Brain microvascular endothelial cell (primary cell): Measurements from ENCODE around the gene AHDC1.
"Not testable (repeated sequence)": the region's sequence is repeated elsewhere in the genome, so short reads cannot be mapped to it uniquely, and the experiment has no call there.

Source experiments
- DNase-seq: peaks from one replicate; pipeline ENCODE4 v3.0.0-alpha.2; 2020
- H3K27ac ChIP-seq: fragments of 250-450 bp; sonication (Bioruptor Pico); 2 replicates; pipeline ENCODE4 v1.5.1; 2020; ENCODE audit warnings: mild to moderate bottlenecking, moderate library complexity
- H3K27me3 ChIP-seq: fragments of 250-450 bp; sonication (Bioruptor Pico); replicated peaks from 2 replicates; pipeline ENCODE4 v1.5.1; 2020; ENCODE audit warnings: mild to moderate bottlenecking
- H3K36me3 ChIP-seq: fragments of 250-450 bp; sonication (Bioruptor Pico); replicated peaks from 2 replicates; pipeline ENCODE4 v1.5.1; 2020; ENCODE audit warnings: mild to moderate bottlenecking
- H3K4me3 ChIP-seq: 2 replicates; pipeline ENCODE4 v1.5.1; 2011; ENCODE audit warnings: low read depth, mild to moderate bottlenecking, control low read depth, low read length, moderate library complexity
- CTCF ChIP-seq: IDR thresholded peaks from 2 replicates; pipeline ENCODE4 v1.5.1; 2011; ENCODE audit warnings: low read depth, mild to moderate bottlenecking, moderate library complexity, low read length, control low read depth, inconsistent platforms; ENCODE audit errors: missing control alignments
- in situ Hi-C: cut with HindIII; loops from 2 replicates; pipeline ENCODE4 v1.10.0; 2017; ENCODE audit warnings: low sequenced_read_pairs, low pct_ligation_motif_present

The AHDC1 gene

GRCh38 chr1:27630859-27631491 lies 27.0 kb upstream of the AHDC1 start:
- Histone ChIP-seq H3K27ac (no peak overlapping the region), H3K36me3 (no peaks in the 10 kb centered on the region), H3K4me3 (no peak overlapping the region), H3K27me3 (peaks cover 12% of the 10 kb centered on the region)
- in situ Hi-C loops = no loop called here
- TF ChIP-seq CTCF = no peak
- DNase-seq = no peak

DNA sequence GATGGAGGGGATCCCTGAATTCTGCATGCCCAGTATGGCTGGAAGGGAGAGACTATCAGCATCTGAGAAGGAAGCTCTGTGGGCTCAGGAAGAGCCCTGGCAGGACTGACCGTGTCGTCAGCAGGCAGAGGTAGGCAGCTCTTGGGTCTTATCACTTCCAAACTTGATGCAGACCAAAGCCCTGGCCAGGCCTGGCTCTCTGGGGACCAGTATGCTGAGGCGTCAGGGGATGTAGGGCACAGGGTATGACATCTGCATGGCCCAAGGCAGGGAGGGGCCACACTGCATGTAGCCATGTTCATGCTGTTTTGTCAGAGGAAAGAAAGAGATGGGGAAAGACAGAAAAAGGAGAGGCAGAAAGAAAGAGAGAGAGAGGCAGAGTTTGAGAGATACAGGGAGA lies 24.8 kb upstream of the AHDC1 start:
- no peaks in the 10 kb centered on the region for H3K27me3 ChIP-seq
- in situ Hi-C loops = no loop called here
- no peak for DNase-seq
- no peak overlapping the region for H3K27ac ChIP-seq
- no peak for TF ChIP-seq CTCF
- no peaks in the 10 kb centered on the region for H3K36me3 ChIP-seq
- H3K4me3 ChIP-seq = no peak overlapping the region

DNA sequence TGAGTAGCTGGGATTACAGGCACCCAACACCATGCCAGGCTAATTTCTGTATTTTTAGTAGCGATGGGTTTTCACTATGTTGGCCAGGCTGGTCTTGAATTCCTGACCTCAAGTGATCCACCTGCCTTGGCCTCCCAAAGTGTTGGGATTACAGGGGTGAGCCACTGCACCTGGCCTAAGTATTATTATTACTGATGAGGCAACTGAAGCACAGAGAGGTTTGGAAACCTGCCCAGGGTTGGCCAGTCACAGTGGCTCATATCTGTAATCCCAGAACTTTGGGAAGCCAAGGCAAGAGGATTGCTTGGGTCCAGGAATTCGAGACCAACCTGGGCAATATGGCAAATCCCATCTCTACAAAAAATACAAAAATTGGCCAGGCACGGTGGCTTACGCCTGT lies 23.8 kb upstream of the AHDC1 start:
- H3K4me3 ChIP-seq, in situ Hi-C loops, H3K27me3 ChIP-seq, DNase-seq, H3K27ac ChIP-seq, H3K36me3 ChIP-seq: not testable (repeated sequence)

GRCh38 chr1:27627061-27627460 lies 23.1 kb upstream of the AHDC1 start:
- in situ Hi-C loops = no loop called here
- Histone ChIP-seq H3K27me3 (no peaks in the 10 kb centered on the region), H3K27ac (no peak overlapping the region), H3K36me3 (no peaks in the 10 kb centered on the region), H3K4me3 (no peak overlapping the region)
- no peak for DNase-seq
- TF ChIP-seq CTCF = no peak

DNA sequence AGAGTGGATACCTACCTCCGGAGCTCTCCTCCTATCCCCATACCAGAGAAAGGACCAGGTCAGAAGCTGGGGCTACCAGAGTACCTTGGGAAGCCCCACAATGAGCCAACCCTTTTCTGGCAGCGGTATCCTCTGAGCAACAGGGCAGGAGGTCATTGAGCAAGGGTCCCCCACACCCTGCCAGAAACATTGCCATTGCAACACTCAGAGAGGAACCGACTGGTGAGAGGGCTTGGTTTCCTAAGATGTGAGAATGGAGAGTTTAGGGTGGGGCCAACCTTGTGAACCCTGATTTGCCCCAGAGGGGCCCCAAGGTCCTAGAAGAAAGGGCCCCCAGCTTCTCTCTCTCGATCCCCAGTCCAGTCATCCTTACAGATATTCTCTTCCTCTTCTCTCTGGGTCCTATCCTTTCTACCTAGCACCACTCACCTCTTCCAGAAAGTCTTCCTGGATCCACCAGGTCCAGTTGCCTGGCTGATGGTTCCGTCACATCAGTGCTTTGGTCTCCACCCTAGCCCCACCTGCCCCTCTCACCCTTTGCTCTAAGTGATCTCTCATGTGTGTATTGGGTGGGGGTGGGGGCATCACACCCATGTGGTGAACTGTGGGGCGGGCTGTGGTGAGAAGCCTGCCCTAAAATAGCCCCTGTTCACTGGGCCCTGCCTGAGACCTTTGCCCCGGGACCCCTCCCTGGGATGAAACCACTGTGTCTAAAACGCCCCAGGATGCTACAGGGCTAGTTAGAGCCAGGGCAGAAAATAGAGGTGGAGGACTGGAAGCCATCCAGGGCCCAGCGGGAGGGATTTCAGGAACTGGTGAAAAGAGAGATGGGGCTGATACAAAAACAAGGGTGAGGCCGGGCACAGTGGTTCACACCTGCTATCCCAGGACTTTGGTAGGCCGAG lies 22.3 kb upstream of the AHDC1 start:
- no peaks in the 10 kb centered on the region for H3K36me3 ChIP-seq
- in situ Hi-C loops = no loop called here
- H3K27ac ChIP-seq = no peak overlapping the region
- no peaks in the 10 kb centered on the region for H3K27me3 ChIP-seq
- TF ChIP-seq CTCF = no peak
- no peak for DNase-seq
- H3K4me3 ChIP-seq = no peak overlapping the region

- TF ChIP-seq CTCF = no peak
- Histone ChIP-seq H3K36me3 (no peaks in the 10 kb centered on the region), H3K4me3 (no peak overlapping the region), H3K27me3 (no peaks in the 10 kb centered on the region), H3K27ac (no peak overlapping the region)
- in situ Hi-C loops = no loop called here
- no peak for DNase-seq
Observed at GRCh38 chr1:27624467-27625178, 20.7 kb upstream of the AHDC1 start.
